ENCODE results near the gene RILPL1. TPM values are rescaled to one million over a fixed set of nuclear protein-coding genes. Genes with fewer than 3 reads are reported as not detected.
A peak's percentile ranks its signal among the peaks of the same experiment; 100 is the strongest.

RILPL1 gene
- total and polyA plus RNA-seq, 10 of the 15 experiments (the other 5 are each of a cell fraction or from before 2014, with no cell fraction given) = 0.05 to 0.61 (median 0.25) TPM

DNA sequence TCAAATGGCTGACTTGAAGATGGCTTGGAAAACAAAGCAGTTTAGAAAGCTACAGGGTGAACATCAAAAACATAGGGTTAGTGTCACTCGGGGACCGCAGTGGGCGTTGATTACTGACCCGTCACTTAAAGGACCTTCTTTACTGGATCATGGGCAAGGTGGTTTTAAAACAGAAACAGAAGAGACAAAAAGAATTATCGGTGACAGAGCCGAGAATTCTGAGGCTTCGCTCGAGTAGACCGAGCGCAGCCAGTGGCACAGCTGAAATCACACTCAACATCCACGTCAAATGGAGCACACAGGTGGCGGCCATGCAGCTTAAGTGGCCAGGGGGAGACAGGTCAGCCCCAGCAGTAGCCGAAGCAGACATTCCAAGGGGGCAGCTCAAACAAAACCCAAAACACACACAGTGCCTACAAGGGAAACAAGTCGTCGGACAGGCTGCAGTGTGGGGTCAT lies 58.2 kb downstream of the RILPL1 start:
- POLR2A ChIA-PET = interaction anchor here (0.6 kb wide), 1 partner anchor 66 kb away, joined by 6 read pairs; no protein-coding TSS in a partner anchor
- intact Hi-C loops (cut with micrococcal nuclease; ENCODE audit: unreplicated experiment) (no loop called here), in situ Hi-C loops (cut with MboI) (no loop called here)
- H3K27me3 ChIP-seq (replicated peaks in 1 of 2; ENCODE audit: control insufficient read depth in 2 of 2, insufficient read depth in 2 of 2, low read length in 1 of 2) = no peaks in the 10 kb centered on the region
- H4K20me1 ChIP-seq (ENCODE audit: control insufficient read depth, insufficient read depth) = no peaks in the 10 kb centered on the region
- SMC1A ChIA-PET (ENCODE audit: uncharacterized antibody, unreplicated experiment) = interaction anchor here (0.9 kb wide), 1 partner anchor 47 kb away, joined by 3 read pairs; no protein-coding TSS in a partner anchor
- TF ChIP-seq PAX8 (IDR thresholded peaks at IDR 0.05) (no peak), MEF2A (IDR thresholded peaks at IDR 0.05; ENCODE audit: insufficient read depth, low read depth, low read length) (no peak), MYC (IDR thresholded peaks at IDR 0.05; ENCODE audit: insufficient read depth, insufficient read length, insufficient replicate concordance, low read length, severe bottlenecking) (no peak), RFX5 (IDR thresholded peaks at IDR 0.05; ENCODE audit: low read depth, low read length) (no peak)
- TF ChIP-seq, protein P1, sequence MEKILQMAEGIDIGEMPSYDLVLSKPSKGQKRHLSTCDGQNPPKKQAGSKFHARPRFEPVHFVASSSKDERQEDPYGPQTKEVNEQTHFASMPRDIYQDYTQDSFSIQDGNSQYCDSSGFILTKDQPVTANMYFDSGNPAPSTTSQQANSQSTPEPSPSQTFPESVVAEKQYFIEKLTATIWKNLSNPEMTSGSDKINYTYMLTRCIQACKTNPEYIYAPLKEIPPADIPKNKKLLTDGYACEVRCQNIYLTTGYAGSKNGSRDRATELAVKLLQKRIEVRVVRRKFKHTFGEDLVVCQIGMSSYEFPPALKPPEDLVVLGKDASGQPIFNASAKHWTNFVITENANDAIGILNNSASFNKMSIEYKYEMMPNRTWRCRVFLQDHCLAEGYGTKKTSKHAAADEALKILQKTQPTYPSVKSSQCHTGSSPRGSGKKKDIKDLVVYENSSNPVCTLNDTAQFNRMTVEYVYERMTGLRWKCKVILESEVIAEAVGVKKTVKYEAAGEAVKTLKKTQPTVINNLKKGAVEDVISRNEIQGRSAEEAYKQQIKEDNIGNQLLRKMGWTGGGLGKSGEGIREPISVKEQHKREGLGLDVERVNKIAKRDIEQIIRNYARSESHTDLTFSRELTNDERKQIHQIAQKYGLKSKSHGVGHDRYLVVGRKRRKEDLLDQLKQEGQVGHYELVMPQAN (conservative IDR thresholded peaks at IDR 0.05) = no peak
- H3K79me2 ChIP-seq (ENCODE audit: control insufficient read depth, insufficient read depth, low read length) = no peaks in the 10 kb centered on the region
- no peak overlapping the region for H3K4me3 ChIP-seq
- RAD21 ChIA-PET (ENCODE audit: unreplicated experiment) = no interaction called here
- ATAC-seq (no peak), FAIRE-seq (no peak), DNase-seq (ENCODE audit: low read depth, low spot score) (no peak)
- H2AFZ ChIP-seq (ENCODE audit: control insufficient read depth, low read depth, low read length) = no peak overlapping the region
- WGBS (ENCODE audit: insufficient coverage, insufficient replicate concordance, low lambda C conversion rate, missing lambda C conversion rate) = 96% methylated on average over 15 of the region's 15 CpGs
- no peak overlapping the region for H3K27ac ChIP-seq (ENCODE audit: control insufficient read depth, insufficient read depth)
- no peaks in the 10 kb centered on the region for H3K9me3 ChIP-seq (replicated peaks; ENCODE audit: control insufficient read depth, insufficient read depth, low read length)
- H3K9ac ChIP-seq (ENCODE audit: control insufficient read depth, insufficient read depth, low read length) = no peak overlapping the region
- no peak overlapping the region for H3K4me2 ChIP-seq (ENCODE audit: control insufficient read depth, insufficient read depth)
- no peaks in the 10 kb centered on the region for H3K4me1 ChIP-seq (ENCODE audit: control insufficient read depth, insufficient read depth, low read length)
- CTCF ChIA-PET = interaction anchor here (0.6 kb wide), 1 partner anchor 104 kb away, joined by 3 read pairs; no protein-coding TSS in a partner anchor
- TSS peak; percentile 42 for BruUV-seq (replicated peaks)
- no peaks in the 10 kb centered on the region; a peak in 2 of 4 replicates for H3K36me3 ChIP-seq (ENCODE audit: control insufficient read depth in 2 of 2, insufficient read depth in 2 of 2, low read length in 1 of 2)

Measured in GM12878 (cell line).